G401 (cell line): ENCODE results near the gene GOLGA7B. TPM values are rescaled to one million over a fixed set of nuclear protein-coding genes. Genes with fewer than 3 reads are reported as not detected.

ENCODE experiments used
- DNase-seq: peaks from one replicate; pipeline ENCODE4 v3.0.0-alpha.2; 2015; ENCODE audit warnings: low spot score
- in situ Hi-C: cut with HindIII; loops from 2 replicates; pipeline ENCODE4 v1.10.0; 2016; ENCODE audit warnings: low sequenced_read_pairs, mixed read lengths
- total RNA-seq: library from RNA; depleted of rRNA; stranded (reverse); fragments of >200 nt; shearing (Covaris generic); gene quantifications from 2 replicates; pipeline ENCODE4 v1.2.3, GENCODE V29; 2014; rRNA removed

GOLGA7B gene
- total RNA-seq, 1 experiment from 2014 or later = not detected

- in situ Hi-C loops = no loop called here
- DNase-seq = no peak
These were observed 63.5 kb downstream of the GOLGA7B start for GRCh38 chr10:97913193-97913592.

DNA sequence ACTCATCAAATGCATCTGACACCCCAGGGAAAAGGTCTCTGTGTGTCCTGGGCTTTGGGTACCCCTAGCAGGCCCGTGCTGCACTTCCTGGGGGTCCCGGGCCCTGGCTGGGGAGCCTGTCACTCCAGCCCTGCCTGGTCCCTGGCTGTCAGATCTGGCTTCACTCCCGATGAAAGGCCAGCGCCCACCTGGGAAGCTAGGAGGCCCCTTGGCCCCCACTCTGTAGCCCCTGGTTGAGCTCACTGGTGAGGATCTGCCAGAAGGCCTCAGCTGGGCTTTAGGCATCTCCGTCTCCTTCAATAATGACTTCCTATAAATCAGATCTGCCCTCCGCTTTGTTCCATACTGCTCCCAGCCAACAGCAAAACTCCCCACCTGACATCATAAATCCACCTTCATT, 64.0 kb downstream of the GOLGA7B start:
- in situ Hi-C loops = no loop called here
- no peak for DNase-seq

DNA sequence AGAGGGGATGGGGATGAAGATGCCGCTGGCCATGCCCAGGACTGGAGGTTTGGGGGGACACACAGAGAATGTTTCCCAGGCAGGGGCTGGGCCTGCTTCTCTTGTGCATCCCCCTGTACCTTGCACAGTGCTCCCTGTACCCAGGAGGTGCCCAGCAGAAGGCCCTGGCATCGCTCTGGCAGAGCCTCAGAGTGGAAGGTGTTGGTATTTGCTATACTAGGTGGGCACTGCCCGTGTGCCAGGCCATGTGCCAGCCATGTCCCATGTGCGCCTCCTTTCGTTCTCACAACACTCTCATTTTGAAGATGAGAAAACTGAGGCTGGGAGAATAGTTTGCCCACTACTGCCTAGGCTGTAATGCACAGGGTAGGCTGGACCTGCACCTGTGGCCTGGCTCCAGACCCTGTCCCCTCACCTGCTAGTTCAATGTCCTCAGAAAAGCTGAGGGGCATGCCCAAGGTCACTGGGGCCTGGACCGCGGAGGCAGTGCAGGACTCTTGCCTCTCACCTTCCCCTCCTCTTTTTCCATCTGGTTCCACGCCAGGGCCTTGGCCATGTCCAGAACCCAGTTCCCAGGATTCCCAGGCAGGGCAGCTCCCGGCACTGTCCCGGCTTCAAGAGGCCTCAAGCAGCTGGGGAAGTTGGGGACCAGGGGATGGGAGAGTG, 64.7 kb downstream of the GOLGA7B start:
- DNase-seq = no peak
- in situ Hi-C loops = no loop called here

- peak; percentile 79 for DNase-seq
- in situ Hi-C loops = no loop called here
These were observed 65.2 kb downstream of the GOLGA7B start for GRCh38 chr10:97914837-97915211.

DNA sequence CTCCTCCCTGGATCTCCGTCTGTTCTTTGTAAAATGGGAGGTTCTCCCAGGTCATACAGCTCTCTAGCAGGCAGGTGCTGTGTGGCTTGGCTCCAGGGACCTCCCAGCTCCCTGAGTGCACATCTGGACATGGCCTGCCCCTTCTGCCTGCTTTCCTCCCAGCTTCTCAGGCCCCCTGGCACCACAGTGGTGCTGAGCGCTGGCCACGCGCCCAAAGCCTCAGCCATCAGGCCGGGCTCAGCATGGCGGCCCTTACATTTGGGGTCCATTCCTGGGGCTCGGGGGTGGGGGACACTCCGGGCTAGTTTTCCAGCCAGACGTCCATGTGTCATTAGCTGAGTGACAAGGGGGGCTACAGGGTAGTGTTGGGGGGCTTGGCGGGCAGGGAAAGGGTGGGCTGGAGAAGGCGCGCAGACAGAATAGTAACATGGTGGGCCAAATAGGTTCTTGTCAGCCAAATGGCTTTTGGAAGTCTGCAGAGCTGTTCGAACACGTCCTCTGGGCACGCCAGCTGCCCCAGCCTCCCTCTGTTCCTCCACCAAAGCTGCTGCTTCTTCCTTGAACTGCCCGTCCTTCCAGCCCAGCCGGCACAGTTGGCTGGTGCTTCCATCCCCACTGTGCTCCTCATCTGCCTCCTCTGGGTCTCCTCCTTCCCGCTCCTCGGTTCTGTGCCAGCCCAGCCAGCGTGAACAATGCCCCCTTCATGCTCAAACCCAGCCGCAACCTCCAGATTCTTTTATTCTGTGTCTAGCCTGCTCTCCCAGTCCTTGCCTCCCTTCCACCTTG, 65.9 kb downstream of the GOLGA7B start:
- in situ Hi-C loops = no loop called here
- peak; percentile 88 for DNase-seq

DNA sequence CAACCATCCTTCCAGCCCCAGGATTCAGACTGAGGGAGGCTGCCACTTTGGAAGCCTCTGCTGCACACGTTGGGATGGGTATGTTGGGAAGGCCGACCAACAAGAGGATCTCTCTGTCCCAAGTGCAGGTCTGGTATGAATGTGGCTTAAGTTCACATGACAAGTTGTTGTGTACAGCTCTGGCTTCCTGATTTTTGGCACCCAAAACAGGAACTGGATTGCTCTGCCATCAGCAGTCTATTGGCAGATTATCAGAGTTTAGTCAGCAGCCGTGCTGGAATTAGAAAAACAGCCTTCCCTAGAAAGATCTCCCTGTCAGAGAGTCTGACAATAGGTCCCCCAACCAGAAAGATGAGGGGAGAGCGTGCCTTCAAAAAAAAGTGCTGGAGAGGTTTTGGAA, 66.9 kb downstream of the GOLGA7B start:
- DNase-seq = peak; percentile 81
- in situ Hi-C loops = no loop called here

DNA sequence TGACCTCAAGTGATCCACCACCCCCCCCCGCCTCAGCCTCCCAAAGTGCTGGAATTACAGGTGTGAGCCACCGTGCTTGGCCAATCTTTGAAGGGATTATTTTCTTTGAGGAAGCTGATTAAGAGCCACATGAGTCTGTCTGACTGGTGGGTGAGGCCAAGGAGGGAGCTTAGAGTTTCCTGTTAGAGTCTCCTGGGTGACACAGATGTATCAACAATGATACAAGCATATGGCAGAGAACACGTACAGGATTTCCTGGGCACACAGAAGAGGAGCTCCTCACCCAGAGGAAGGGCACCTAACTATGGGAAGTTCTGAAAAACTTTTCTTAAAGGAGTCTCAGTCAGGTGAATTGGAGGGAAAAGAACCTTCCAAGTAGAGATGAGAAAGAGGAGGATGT, 69.4 kb downstream of the GOLGA7B start:
- DNase-seq = no peak
- in situ Hi-C loops = no loop called here

DNA sequence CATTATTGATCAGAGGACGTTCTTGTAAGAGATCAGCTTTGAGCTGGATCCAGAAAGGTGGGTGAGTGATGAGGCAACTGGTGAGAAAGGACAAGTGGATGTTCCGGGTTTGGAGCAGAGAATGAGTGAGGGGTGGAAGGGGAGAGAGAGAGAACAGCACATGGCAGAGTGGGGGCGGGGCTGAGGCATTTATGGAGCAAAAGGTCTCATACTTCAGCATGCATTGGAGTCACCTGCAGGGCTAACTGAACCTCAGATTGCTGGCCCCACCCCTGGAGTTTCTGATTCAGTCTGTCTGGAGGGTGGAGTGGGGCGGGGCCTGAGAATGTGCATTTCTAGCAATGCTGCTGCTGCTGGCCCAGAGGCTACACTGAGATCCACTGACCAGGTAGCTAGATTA, 71.2 kb downstream of the GOLGA7B start:
- in situ Hi-C loops = no loop called here

More for the DNA sequence above, 71.2 kb downstream of the GOLGA7B start:
- no peak for DNase-seq

Other genes starting within 250 kb of the GOLGA7B start
- 15.6 and 18.8 TPM in 2 replicates for gene MORN4, start 216.3 kb upstream of the GOLGA7B start, total RNA-seq
- 40.2 and 42.2 TPM in 2 replicates for gene PI4K2A, start 209.2 kb upstream of the GOLGA7B start, total RNA-seq
- gene AVPI1, start 162.6 kb upstream of the GOLGA7B start, total RNA-seq = 19.1 and 24.4 TPM in 2 replicates
- gene MARVELD1, start 136.1 kb upstream of the GOLGA7B start, total RNA-seq = 35.0 and 61.1 TPM in 2 replicates
- gene ZFYVE27, start 112.7 kb upstream of the GOLGA7B start, total RNA-seq = 21.8 and 24.8 TPM in 2 replicates
- gene SFRP5, start 77.8 kb upstream of the GOLGA7B start, total RNA-seq = not detected in 2 replicates
- gene CRTAC1, start 180.8 kb downstream of the GOLGA7B start, total RNA-seq = 0.10 TPM in 1 of 2 replicates, not detected in the other